Lower leg skin (tissue), 4 donors: Measurements from ENCODE around the gene STX4. TPM values are rescaled to one million over a fixed set of nuclear protein-coding genes. Genes with fewer than 3 reads are reported as not detected.

ENCODE experiments used
- DNase-seq, 2 donors: peaks; one replicate each; pipeline ENCODE4 v3.0.0-alpha.2; 2019; ENCODE audit warnings: low spot score in 2 of 2
- H3K4me3 ChIP-seq: fragments of 200-600 bp; sonication (generic); 2 replicates; pipeline ENCODE4 v1.5.1; 2017; ENCODE audit warnings: mild to moderate bottlenecking, low read depth; ENCODE audit not compliant: poor library complexity, severe bottlenecking
- CTCF ChIP-seq, 3 donors: fragments of 450-650 bp; IDR thresholded peaks; one replicate each; pipeline ENCODE4 v1.5.1; 2016; ENCODE audit warnings: antibody characterized with exemption in 3 of 3, mild to moderate bottlenecking in 3 of 3, moderate library complexity in 2 of 3
- POLR2A ChIP-seq, 2 donors: fragments of 450-650 bp; IDR thresholded peaks; one replicate each; pipeline ENCODE4 v1.6.1; 2016 to 2017; ENCODE audit warnings: antibody characterized with exemption in 2 of 2, mild to moderate bottlenecking in 1 of 2, moderate library complexity in 1 of 2
- WGBS, 2 donors: methylation state at CpG; one replicate each; pipeline ENCODE4 v1.1.5; 2018; 5-methylcytosine and 5-hydroxymethylcytosine counted together
- intact Hi-C: fragments of 100-400 bp; cut with DNase I; formaldehyde crosslinking; loops from one replicate; pipeline ENCODE4 v1.15.0; 2023; ENCODE audit warnings: low total_unique reads
- total RNA-seq, 4 donors: library from RNA; depleted of rRNA; stranded (reverse); fragments of >200 nt; gene quantifications; one replicate each; pipeline ENCODE4 v1.1.0, GENCODE V29; 2016

Gene STX4
- total RNA-seq, 4 donors from 2014 or later = 38.7 to 53.1 (median 46.4) TPM

GRCh38 chr16:30986129-30986991, 47.0 kb upstream of the STX4 start:
- DNase-seq = no peak
- no peak overlapping the region for H3K4me3 ChIP-seq
- TF ChIP-seq CTCF (IDR thresholded peaks at IDR 0.05) (no peak), POLR2A (IDR thresholded peaks at IDR 0.05) (no peak)
- intact Hi-C loops = loop anchor here (5.0 to 10.0 kb wide), 3 partner anchors 106 to 458 kb away; partner anchors contain the start of genes VKORC1 and ZNF843
- 88 to 89% methylated on average over 24 to 28 of the region's 29 CpGs for WGBS, 2 donors

- 88 to 89% methylated on average over 28 to 30 of the region's 30 CpGs for WGBS, 2 donors
- intact Hi-C loops = loop anchor here (5.0 to 10.0 kb wide), 3 partner anchors 105 to 457 kb away; partner anchors contain the start of genes VKORC1 and ZNF843
- no peak for DNase-seq
These were observed 45.7 kb upstream of the STX4 start for GRCh38 chr16:30987581-30988190.

GRCh38 chr16:30989469-30990047, 43.8 kb upstream of the STX4 start:
- H3K4me3 ChIP-seq = no peak overlapping the region
- intact Hi-C loops = loop anchor here (5.0 to 10.0 kb wide), 3 partner anchors 103 to 455 kb away; partner anchors contain the start of genes VKORC1 and ZNF843
- WGBS, 2 donors = 75 to 82% methylated on average over 23 of the region's 23 CpGs
- DNase-seq = no peak
- TF ChIP-seq POLR2A (IDR thresholded peaks at IDR 0.05) (no peak), CTCF (IDR thresholded peaks at IDR 0.05) (no peak)

More at GRCh38 chr16:30987581-30988190, 45.7 kb upstream of the STX4 start:
- TF ChIP-seq POLR2A (IDR thresholded peaks at IDR 0.05) (no peak), CTCF (IDR thresholded peaks at IDR 0.05) (no peak)
- H3K4me3 ChIP-seq = no peak overlapping the region

- 66 to 68% methylated on average over 4 to 12 of the region's 12 CpGs for WGBS, 2 donors
- H3K4me3 ChIP-seq = no peak overlapping the region
- no peak for DNase-seq
- intact Hi-C loops = no loop called here
- TF ChIP-seq CTCF (IDR thresholded peaks at IDR 0.05) (no peak), POLR2A (IDR thresholded peaks at IDR 0.05) (no peak)
These were observed 43.3 kb upstream of the STX4 start for GRCh38 chr16:30990105-30990504.

- intact Hi-C loops = no loop called here
- no peak overlapping the region for H3K4me3 ChIP-seq
- DNase-seq = no peak
- WGBS, 2 donors = 71 to 86% methylated on average over 7 to 8 of the region's 8 CpGs
- no peak for TF ChIP-seq CTCF (IDR thresholded peaks at IDR 0.05)
- TF ChIP-seq POLR2A (IDR thresholded peaks at IDR 0.05) = no peak
These were observed 42.3 kb upstream of the STX4 start for GRCh38 chr16:30991052-30991451.
